Hepatocyte (in vitro differentiated cells): ENCODE results near the gene LPAR1. TPM values are rescaled to one million over a fixed set of nuclear protein-coding genes. Genes with fewer than 3 reads are reported as not detected.
A peak's percentile ranks its signal among the peaks of the same experiment; 100 is the strongest.

Experiments
- DNase-seq: peaks from one replicate; pipeline ENCODE4 v3.0.0-alpha.2; 2016; ENCODE audit warnings: low spot score
- H2AFZ ChIP-seq: fragments of 200-600 bp; sonication (generic); 2 replicates; pipeline ENCODE4 v1.6.0; 2016; ENCODE audit warnings: antibody characterized with exemption, mild to moderate bottlenecking
- H3K27ac ChIP-seq: fragments of 200-600 bp; sonication (generic); 2 replicates; pipeline ENCODE4 v1.5.1; 2016; ENCODE audit warnings: mild to moderate bottlenecking
- H3K27me3 ChIP-seq: fragments of 200-600 bp; sonication (generic); 2 replicates; pipeline ENCODE4 v1.6.1; 2016
- H3K36me3 ChIP-seq: fragments of 200-600 bp; sonication (generic); replicated peaks from 2 replicates; pipeline ENCODE4 v1.5.1; 2016; ENCODE audit warnings: low read depth; ENCODE audit not compliant: insufficient read depth
- H3K4me1 ChIP-seq: fragments of 200-600 bp; sonication (generic); 2 replicates; pipeline ENCODE4 v1.5.1; 2016; ENCODE audit warnings: mild to moderate bottlenecking, moderate library complexity; ENCODE audit not compliant: insufficient read depth
- H3K4me2 ChIP-seq: fragments of 200-600 bp; sonication (generic); 2 replicates; pipeline ENCODE4 v1.6.0; 2016
- H3K4me3 ChIP-seq: fragments of 200-600 bp; sonication (generic); 2 replicates; pipeline ENCODE4 v1.5.1; 2016; ENCODE audit warnings: mild to moderate bottlenecking
- H3K79me2 ChIP-seq: fragments of 200-600 bp; sonication (generic); 2 replicates; pipeline ENCODE4 v1.6.0; 2017; ENCODE audit warnings: mild to moderate bottlenecking
- H3K9me2 ChIP-seq: fragments of 200-600 bp; sonication (generic); replicated peaks from 2 replicates; pipeline ENCODE4 v1.6.0; 2017; ENCODE audit warnings: mild to moderate bottlenecking; ENCODE audit not compliant: insufficient read depth
- H3K9me3 ChIP-seq: fragments of 200-600 bp; sonication (generic); 2 replicates; pipeline ENCODE4 v1.5.1; 2016; ENCODE audit warnings: low read depth, mild to moderate bottlenecking
- H4K20me1 ChIP-seq: fragments of 200-600 bp; sonication (generic); 2 replicates; pipeline ENCODE4 v1.6.0; 2016; ENCODE audit warnings: mild to moderate bottlenecking; ENCODE audit not compliant: insufficient read depth, poor library complexity, severe bottlenecking
- EZH2 ChIP-seq: fragments of 200-600 bp; sonication (generic); IDR thresholded peaks from 2 replicates; pipeline ENCODE4 v1.6.1; 2016; ENCODE audit warnings: antibody characterized with exemption, mild to moderate bottlenecking, borderline replicate concordance
- EZH2phosphoT487 ChIP-seq: fragments of 200-600 bp; sonication (generic); IDR thresholded peaks from one replicate; pipeline ENCODE4 v1.6.1; 2018; ENCODE audit warnings: antibody characterized with exemption, mild to moderate bottlenecking, low read depth, moderate library complexity; ENCODE audit not compliant: unreplicated experiment, severe bottlenecking
- WGBS: methylation state at CpG from one replicate; pipeline ENCODE4 v1.1.6; 2016; ENCODE audit warnings: low lambda C conversion rate; ENCODE audit errors: missing lambda C conversion rate; 5-methylcytosine and 5-hydroxymethylcytosine counted together
- polyA plus RNA-seq: library from polyadenylated mRNA; unstranded; fragments of >200 nt; fragmentation: Nextera tagmentation; extraction: Ambion mirVana; gene quantifications from 2 replicates; pipeline ENCODE4 v1.2.1, GENCODE V29; 2016
- total RNA-seq: library from RNA; depleted of rRNA; stranded (reverse); fragments of >200 nt; gene quantifications from 2 replicates; pipeline ENCODE4 v1.2.3, GENCODE V29; 2014
- TF ChIP-seq, protein P1 (sequence below): fragments of 200-600 bp; sonication (generic); IDR thresholded peaks from 2 replicates; pipeline ENCODE4 v1.5.1; 2016; ENCODE audit warnings: antibody characterized with exemption, mild to moderate bottlenecking; ENCODE audit not compliant: poor library complexity

The LPAR1 gene
- total and polyA plus RNA-seq, 2 experiments from 2014 or later: 20.2 to 36.8 TPM

- 68% methylated on average over 5 of the region's 5 CpGs for WGBS
- no peaks in the 10 kb centered on the region for H3K27me3 ChIP-seq
- no peak overlapping the region for H3K4me2 ChIP-seq
- no peak overlapping the region for H2AFZ ChIP-seq
- H4K20me1 ChIP-seq: no peaks in the 10 kb centered on the region
- H3K4me3 ChIP-seq: no peak overlapping the region
- no peaks in the 10 kb centered on the region for H3K9me2 ChIP-seq
- H3K79me2 ChIP-seq: peaks cover 2% of the 10 kb centered on the region
- H3K36me3 ChIP-seq: no peaks in the 10 kb centered on the region
- H3K9me3 ChIP-seq: no peaks in the 10 kb centered on the region
- no peak overlapping the region for H3K27ac ChIP-seq
- no peaks in the 10 kb centered on the region for H3K4me1 ChIP-seq
- no peak for DNase-seq
- TF ChIP-seq EZH2phosphoT487: no peak
- no peak for TF ChIP-seq EZH2
- TF ChIP-seq, protein P1, sequence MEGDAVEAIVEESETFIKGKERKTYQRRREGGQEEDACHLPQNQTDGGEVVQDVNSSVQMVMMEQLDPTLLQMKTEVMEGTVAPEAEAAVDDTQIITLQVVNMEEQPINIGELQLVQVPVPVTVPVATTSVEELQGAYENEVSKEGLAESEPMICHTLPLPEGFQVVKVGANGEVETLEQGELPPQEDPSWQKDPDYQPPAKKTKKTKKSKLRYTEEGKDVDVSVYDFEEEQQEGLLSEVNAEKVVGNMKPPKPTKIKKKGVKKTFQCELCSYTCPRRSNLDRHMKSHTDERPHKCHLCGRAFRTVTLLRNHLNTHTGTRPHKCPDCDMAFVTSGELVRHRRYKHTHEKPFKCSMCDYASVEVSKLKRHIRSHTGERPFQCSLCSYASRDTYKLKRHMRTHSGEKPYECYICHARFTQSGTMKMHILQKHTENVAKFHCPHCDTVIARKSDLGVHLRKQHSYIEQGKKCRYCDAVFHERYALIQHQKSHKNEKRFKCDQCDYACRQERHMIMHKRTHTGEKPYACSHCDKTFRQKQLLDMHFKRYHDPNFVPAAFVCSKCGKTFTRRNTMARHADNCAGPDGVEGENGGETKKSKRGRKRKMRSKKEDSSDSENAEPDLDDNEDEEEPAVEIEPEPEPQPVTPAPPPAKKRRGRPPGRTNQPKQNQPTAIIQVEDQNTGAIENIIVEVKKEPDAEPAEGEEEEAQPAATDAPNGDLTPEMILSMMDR: no peak
These were observed 3.6 kb upstream of the LPAR1 start for GRCh38 chr9:111041902-111042301.

- Histone ChIP-seq H2AFZ (no peak overlapping the region), H3K9me2 (no peaks in the 10 kb centered on the region), H3K4me1 (peaks cover 2% of the 10 kb centered on the region), H3K36me3 (no peaks in the 10 kb centered on the region), H3K4me2 (no peak overlapping the region), H3K79me2 (peaks cover 17% of the 10 kb centered on the region), H3K4me3 (no peak overlapping the region), H3K9me3 (no peaks in the 10 kb centered on the region), H3K27ac (no peak overlapping the region), H4K20me1 (peaks cover 1% of the 10 kb centered on the region), H3K27me3 (no peaks in the 10 kb centered on the region)
- WGBS: 88% methylated on average over 3 of the region's 3 CpGs
- TF ChIP-seq EZH2phosphoT487: no peak
- no peak for TF ChIP-seq EZH2
- TF ChIP-seq, protein P1: no peak
- DNase-seq: no peak
These were observed 2.2 kb upstream of the LPAR1 start for GRCh38 chr9:111040494-111040893.

DNA sequence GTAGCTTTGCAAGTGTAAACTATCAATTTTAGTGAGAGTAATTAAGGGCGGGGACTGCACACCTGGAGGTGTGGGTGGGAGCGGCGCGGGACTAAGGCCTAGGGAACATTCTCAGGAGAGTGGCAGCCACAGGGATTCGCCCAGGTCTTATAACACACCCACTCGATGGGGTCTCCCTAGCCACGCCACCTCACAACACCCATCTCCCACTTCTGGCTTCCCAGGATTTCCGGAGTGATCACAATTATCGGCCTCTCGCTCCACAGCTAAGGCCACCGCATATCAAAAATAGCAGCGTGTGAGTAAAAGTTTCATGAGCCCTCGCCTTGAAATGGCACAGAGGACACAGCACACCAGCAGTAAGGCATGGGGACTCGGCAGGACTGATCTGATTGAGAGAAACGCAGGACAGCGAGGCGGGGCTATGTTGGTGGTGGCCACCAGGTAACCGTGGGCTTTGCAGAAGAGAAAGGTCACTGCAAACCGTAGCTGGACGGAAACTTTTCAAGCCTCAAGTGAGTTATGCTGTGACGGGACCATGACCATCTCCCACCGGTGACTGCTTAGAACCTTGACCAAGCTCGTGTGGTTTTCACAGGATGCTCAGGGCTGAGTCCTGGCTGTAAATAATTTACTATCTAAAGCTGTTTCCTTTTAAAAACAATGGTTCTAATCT lies 1.1 kb upstream of the LPAR1 start:
- Histone ChIP-seq H3K4me3 (peak overlapping the region; percentile 80), H3K4me2 (peak overlapping the region; percentile 91), H4K20me1 (peaks cover 9% of the 10 kb centered on the region), H3K36me3 (no peaks in the 10 kb centered on the region), H3K27me3 (no peaks in the 10 kb centered on the region), H3K4me1 (peaks cover 13% of the 10 kb centered on the region), H3K27ac (peak overlapping the region; percentile 91), H3K79me2 (peaks cover 28% of the 10 kb centered on the region), H2AFZ (peak overlapping the region; percentile 82), H3K9me2 (no peaks in the 10 kb centered on the region), H3K9me3 (no peaks in the 10 kb centered on the region)
- TF ChIP-seq, protein P1: no peak
- TF ChIP-seq EZH2: no peak
- TF ChIP-seq EZH2phosphoT487: no peak
- peak; percentile 28 for DNase-seq
- 31% methylated on average over 23 of the region's 23 CpGs for WGBS
